ENCODE results near the gene BOD1L2.

Gene BOD1L2

DNA sequence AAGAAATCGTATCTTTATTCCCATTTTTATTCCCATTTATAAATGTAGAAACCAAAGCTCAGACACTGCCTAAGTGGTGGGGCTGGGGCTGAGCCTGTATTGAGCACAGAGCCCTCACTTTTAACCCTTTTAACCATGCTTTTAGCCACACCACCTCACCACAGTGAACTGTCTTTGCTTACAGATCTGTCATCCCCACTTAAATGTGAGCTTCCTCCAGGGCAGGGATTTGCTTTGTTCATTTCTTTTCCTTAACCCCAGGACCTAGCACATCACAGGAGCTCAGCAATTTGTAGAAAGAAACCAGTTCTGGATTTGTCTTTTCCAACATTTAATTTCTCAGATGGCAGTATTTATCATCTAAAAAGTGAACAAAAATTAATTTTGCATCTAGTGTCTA, 2.2 kb downstream of the BOD1L2 start:
- no peaks in the 10 kb centered on the region for H3K9me3 ChIP-seq (ENCODE audit: low read length)
- H3K79me2 ChIP-seq (ENCODE audit: insufficient read depth, low read length): no peaks in the 10 kb centered on the region
- no peaks in the 10 kb centered on the region for H3K27me3 ChIP-seq (ENCODE audit: insufficient read depth, low read length)
- H3K4me3 ChIP-seq (ENCODE audit: low read depth, low read length, poor library complexity, severe bottlenecking): no peak overlapping the region
- H3K9ac ChIP-seq (ENCODE audit: low read length): no peak overlapping the region
- H2AFZ ChIP-seq (ENCODE audit: low read length): no peak overlapping the region
- no peak for TF ChIP-seq EZH2 (IDR thresholded peaks at IDR 0.05; ENCODE audit: borderline replicate concordance, low read length)
- TF ChIP-seq, protein P1, sequence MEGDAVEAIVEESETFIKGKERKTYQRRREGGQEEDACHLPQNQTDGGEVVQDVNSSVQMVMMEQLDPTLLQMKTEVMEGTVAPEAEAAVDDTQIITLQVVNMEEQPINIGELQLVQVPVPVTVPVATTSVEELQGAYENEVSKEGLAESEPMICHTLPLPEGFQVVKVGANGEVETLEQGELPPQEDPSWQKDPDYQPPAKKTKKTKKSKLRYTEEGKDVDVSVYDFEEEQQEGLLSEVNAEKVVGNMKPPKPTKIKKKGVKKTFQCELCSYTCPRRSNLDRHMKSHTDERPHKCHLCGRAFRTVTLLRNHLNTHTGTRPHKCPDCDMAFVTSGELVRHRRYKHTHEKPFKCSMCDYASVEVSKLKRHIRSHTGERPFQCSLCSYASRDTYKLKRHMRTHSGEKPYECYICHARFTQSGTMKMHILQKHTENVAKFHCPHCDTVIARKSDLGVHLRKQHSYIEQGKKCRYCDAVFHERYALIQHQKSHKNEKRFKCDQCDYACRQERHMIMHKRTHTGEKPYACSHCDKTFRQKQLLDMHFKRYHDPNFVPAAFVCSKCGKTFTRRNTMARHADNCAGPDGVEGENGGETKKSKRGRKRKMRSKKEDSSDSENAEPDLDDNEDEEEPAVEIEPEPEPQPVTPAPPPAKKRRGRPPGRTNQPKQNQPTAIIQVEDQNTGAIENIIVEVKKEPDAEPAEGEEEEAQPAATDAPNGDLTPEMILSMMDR (IDR thresholded peaks at IDR 0.05; ENCODE audit: low read length): no peak
- H3K4me2 ChIP-seq (ENCODE audit: low read length): no peak overlapping the region
- H3K4me1 ChIP-seq (ENCODE audit: insufficient read depth, low read length, severe bottlenecking): no peaks in the 10 kb centered on the region
- H4K20me1 ChIP-seq (ENCODE audit: insufficient read depth, low read length): no peaks in the 10 kb centered on the region
- H3K27ac ChIP-seq (ENCODE audit: low read depth, low read length, poor library complexity, severe bottlenecking): no peak overlapping the region
- H3K36me3 ChIP-seq (ENCODE audit: insufficient read depth, low read length): no peaks in the 10 kb centered on the region
- H3F3A ChIP-seq (ENCODE audit: insufficient read depth, low read length): no peaks in the 10 kb centered on the region
- H3K9me2 ChIP-seq (ENCODE audit: low read depth, low read length): no peaks in the 10 kb centered on the region

DNA sequence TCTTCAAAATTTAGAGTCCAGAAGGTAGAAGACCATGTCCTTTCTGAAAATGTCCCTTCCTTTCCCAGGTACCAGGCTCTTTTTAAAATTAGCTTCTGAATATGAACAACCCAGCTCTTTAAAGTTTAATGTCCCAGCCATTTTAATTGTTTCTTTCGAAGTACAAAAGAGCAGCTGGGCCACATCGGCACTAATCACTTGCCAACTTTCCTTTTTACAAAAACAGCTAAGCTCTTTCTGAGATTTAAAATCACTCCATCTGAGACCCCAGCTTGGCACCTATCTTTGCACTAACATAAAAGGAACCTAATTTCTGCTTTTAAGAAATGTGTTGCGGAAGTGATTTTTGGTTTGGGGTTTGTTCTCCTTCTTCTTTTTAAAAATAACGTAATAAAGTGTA, 2.6 kb downstream of the BOD1L2 start:
- H3K9ac ChIP-seq (ENCODE audit: low read length): no peak overlapping the region
- H3K4me3 ChIP-seq (ENCODE audit: low read depth, low read length, poor library complexity, severe bottlenecking): no peak overlapping the region
- no peak overlapping the region for H3K4me2 ChIP-seq (ENCODE audit: low read length)
- no peaks in the 10 kb centered on the region for H3K4me1 ChIP-seq (ENCODE audit: insufficient read depth, low read length, severe bottlenecking)
- H3K27me3 ChIP-seq (ENCODE audit: insufficient read depth, low read length): no peaks in the 10 kb centered on the region
- no peaks in the 10 kb centered on the region for H4K20me1 ChIP-seq (ENCODE audit: insufficient read depth, low read length)
- no peaks in the 10 kb centered on the region for H3K9me3 ChIP-seq (ENCODE audit: low read length)
- H3K27ac ChIP-seq (ENCODE audit: low read depth, low read length, poor library complexity, severe bottlenecking): no peak overlapping the region
- H3K79me2 ChIP-seq (ENCODE audit: insufficient read depth, low read length): no peaks in the 10 kb centered on the region
- no peak for TF ChIP-seq EZH2 (IDR thresholded peaks at IDR 0.05; ENCODE audit: borderline replicate concordance, low read length)
- TF ChIP-seq, protein P1 (IDR thresholded peaks at IDR 0.05; ENCODE audit: low read length): no peak
- no peaks in the 10 kb centered on the region for H3K9me2 ChIP-seq (ENCODE audit: low read depth, low read length)
- no peaks in the 10 kb centered on the region for H3K36me3 ChIP-seq (ENCODE audit: insufficient read depth, low read length)
- H3F3A ChIP-seq (ENCODE audit: insufficient read depth, low read length): no peaks in the 10 kb centered on the region
- H2AFZ ChIP-seq (ENCODE audit: low read length): no peak overlapping the region

DNA sequence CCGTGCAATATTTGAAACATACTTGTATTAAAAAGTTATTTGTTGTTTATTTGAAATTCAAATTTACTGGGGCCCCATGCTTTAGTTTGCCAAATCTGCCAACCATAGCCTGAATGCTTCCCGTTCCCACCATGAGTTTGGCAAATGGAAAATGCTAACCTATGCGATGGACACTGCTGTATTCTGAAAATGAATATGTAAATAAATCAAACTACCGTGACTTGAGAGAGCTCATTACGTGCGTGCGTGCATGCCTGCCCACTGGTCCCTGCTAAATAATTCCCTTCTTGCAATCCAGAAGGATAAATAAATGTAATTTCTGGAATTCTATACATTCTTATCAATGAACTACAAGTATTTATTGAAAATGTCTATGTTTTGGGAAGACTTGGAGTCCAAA, 3.2 kb downstream of the BOD1L2 start:
- no peak overlapping the region for H3K4me3 ChIP-seq (ENCODE audit: low read depth, low read length, poor library complexity, severe bottlenecking)
- no peaks in the 10 kb centered on the region for H3K79me2 ChIP-seq (ENCODE audit: insufficient read depth, low read length)
- TF ChIP-seq EZH2 (IDR thresholded peaks at IDR 0.05; ENCODE audit: borderline replicate concordance, low read length): no peak
- TF ChIP-seq, protein P1 (IDR thresholded peaks at IDR 0.05; ENCODE audit: low read length): no peak
- H2AFZ ChIP-seq (ENCODE audit: low read length): no peak overlapping the region
- no peaks in the 10 kb centered on the region for H3K9me2 ChIP-seq (ENCODE audit: low read depth, low read length)
- H3F3A ChIP-seq (ENCODE audit: insufficient read depth, low read length): no peaks in the 10 kb centered on the region
- H3K9ac ChIP-seq (ENCODE audit: low read length): no peak overlapping the region
- H3K4me1 ChIP-seq (ENCODE audit: insufficient read depth, low read length, severe bottlenecking): no peaks in the 10 kb centered on the region
- H4K20me1 ChIP-seq (ENCODE audit: insufficient read depth, low read length): no peaks in the 10 kb centered on the region
- H3K27me3 ChIP-seq (ENCODE audit: insufficient read depth, low read length): no peaks in the 10 kb centered on the region
- H3K4me2 ChIP-seq (ENCODE audit: low read length): no peak overlapping the region
- no peak overlapping the region for H3K27ac ChIP-seq (ENCODE audit: low read depth, low read length, poor library complexity, severe bottlenecking)
- no peaks in the 10 kb centered on the region for H3K36me3 ChIP-seq (ENCODE audit: insufficient read depth, low read length)
- H3K9me3 ChIP-seq (ENCODE audit: low read length): no peaks in the 10 kb centered on the region

Measured in OCI-LY1 (cell line).